ENCODE results near the gene CACTIN.
A peak's percentile ranks its signal among the peaks of the same experiment; 100 is the strongest.

Gene CACTIN

DNA sequence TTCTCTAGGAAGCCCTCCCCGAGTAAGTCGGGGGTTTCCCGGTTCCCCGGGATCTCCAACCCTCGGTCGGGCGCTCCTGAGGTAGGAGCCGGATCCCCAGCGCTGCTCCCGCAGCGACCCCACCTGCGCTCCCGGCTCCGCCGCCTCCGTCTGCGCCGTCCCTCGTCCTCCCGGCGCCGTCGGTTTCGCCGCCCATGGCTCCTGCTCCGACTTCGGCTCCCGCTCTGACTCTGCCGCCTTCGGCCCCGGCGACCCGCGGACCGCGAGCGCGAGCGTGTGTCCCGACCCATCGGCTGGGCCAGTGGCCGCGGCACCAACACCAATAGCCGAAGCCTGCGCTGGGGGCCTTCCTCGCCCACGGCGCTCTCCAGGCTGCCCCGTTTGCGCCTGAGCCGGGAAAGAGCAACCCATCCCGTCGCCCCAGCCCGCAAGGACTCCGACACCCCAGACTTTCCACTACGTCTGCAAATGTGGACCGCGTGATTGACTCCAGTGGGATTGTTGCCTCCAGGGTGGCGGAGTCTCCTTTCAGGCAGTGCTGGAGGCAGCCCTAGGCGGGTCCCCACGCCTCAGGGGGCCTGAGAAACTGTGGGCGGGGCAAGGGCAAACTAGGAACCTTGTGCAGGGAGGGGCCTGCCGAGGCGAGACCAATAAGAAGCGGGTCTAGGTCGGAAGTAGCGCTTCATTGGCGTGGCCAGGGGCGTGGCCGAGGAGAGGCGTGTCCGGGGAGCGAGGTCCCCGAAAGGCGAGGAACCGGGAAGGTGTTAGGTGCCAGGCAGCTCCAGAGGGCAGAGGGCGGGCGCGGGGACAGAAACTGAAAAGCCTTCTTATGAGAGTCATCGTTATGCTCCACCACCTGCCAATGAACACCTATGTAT is at the start of gene CACTIN:
Gene CACTIN, minus strand, starts transcription at position 318 of the 878 bp plus-strand sequence. Its CDS starts 28 bp downstream, at position 290.
- peak within 1 kb of the TSS; percentile 98 for H3K9ac ChIP-seq (ENCODE audit: low read depth, low read length)
- no peaks in the 10 kb centered on the region for H3K9me3 ChIP-seq (ENCODE audit: control insufficient read depth, insufficient read depth, low read length)
- H3K4me1 ChIP-seq (ENCODE audit: insufficient read depth, low read length) = no peaks in the 10 kb centered on the region
- H3K36me3 ChIP-seq (ENCODE audit: insufficient read depth, low read length) = no peaks in the 10 kb centered on the region; the same call in 1 of the 2 replicates

DNA sequence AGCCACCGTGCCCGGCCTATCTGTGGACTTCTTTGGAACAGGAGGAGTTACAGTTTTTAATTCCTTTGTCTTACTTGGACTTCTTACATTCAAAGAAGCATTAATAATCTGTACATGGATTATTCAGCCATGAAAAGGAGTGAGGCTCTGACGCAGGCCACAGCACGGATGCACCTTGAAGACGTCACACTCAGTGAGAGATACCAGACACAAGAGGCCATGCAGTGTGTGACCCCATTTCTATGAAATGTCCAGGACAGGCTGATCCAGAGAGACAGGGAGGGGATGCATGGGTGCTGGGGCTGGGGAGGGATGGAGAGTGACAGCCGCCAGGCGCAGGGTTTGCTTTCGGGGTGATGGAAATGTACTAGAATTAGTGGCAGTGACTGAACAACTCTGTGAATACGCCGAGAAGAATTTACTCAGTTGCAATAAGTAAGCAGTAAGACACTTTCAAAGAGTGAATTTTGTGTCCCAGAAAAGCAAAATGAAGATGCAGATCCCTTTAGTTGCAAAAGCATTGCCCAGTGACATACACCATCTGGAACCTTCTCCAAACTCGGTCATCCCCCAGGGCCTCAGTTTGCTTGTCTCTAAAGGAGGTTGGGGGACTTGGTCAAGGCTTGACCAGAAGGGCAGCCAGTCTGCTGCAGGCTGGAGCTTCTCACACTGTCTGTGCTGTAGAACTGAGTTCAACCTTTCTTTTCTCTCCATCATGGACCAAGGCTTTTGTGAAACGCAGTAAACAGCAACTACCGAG is 48.4 kb upstream of the CACTIN start:
- H3K9ac ChIP-seq (ENCODE audit: low read depth, low read length) = no peak overlapping the region
- H3K4me1 ChIP-seq (ENCODE audit: insufficient read depth, low read length) = peaks cover 21% of the 10 kb centered on the region; the same call in 1 of the 2 replicates
- H3K36me3 ChIP-seq (ENCODE audit: insufficient read depth, low read length) = no peaks in the 10 kb centered on the region
- H3K9me3 ChIP-seq (ENCODE audit: control insufficient read depth, insufficient read depth, low read length) = no peaks in the 10 kb centered on the region

DNA sequence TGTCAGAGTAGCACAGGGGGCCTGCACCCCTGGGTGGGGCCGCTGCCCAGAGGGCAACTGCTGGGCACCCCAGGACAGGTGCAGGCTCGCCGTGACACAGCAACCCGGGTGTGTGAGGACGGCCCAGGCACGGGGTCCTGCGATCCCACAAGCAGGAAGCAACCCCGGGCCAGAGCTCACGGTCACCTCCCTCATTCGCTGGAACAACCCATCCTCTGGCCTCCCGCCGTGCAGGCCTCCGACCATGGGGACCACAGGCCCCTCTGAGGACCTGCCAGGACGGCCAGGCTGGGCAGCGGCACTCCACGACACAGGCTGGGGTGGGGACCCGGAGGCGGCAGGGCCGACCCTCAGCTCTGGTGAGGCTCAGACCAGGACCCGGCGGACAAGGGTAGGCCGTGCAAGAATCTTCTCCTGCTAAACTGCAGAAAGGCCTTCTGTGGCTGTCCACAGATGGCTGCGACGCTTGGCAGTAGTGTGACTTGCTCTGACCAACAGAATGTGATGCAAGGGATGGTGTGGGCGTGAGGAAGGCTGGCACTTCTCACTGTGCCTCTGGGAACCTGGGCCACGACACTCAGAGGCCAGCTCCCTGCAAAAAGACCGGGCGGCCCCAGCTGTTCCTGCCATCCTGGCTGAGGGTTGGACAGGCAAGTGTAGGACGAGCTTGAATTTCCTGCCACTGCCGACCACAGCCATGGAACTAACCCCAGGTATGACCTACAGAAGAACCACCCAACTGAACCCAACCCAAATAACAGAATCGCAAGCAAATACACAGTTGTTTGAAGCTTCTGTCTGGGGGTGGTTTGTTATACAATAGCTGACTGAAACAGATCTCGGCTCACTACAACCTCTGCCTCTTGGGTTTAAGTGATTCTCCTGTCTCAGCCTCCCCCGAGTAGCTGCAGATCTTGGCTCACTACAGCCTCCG is 47.2 kb upstream of the CACTIN start:
- Histone ChIP-seq H3K9ac (ENCODE audit: low read depth, low read length) (no peak overlapping the region), H3K9me3 (ENCODE audit: control insufficient read depth, insufficient read depth, low read length) (no peaks in the 10 kb centered on the region), H3K4me1 (ENCODE audit: insufficient read depth, low read length) (peaks cover 28% of the 10 kb centered on the region; the same call in 1 of the 2 replicates), H3K36me3 (ENCODE audit: insufficient read depth, low read length) (no peaks in the 10 kb centered on the region)

DNA sequence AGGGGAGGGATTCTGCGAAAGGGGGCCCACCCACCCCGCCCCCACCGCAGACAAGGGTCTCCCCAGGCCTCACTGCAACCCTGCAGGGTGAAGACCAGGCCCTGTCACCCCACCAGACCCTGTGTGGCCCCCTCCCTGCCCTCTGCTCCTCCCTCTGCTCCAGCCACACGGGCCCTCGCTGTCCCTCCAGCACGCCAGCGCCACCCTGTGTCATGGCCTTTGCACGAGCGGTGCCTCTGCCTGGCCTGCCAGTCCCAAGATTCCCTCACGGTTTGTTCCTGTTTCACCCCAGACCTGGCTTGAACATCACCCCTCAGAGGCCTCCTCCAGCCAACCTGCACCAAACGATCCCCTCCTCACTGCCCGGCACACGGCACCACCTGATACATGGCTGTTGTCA is 46.4 kb upstream of the CACTIN start:
- peaks cover 28% of the 10 kb centered on the region; the same call in 1 of the 2 replicates for H3K4me1 ChIP-seq (ENCODE audit: insufficient read depth, low read length)
- H3K36me3 ChIP-seq (ENCODE audit: insufficient read depth, low read length) = no peaks in the 10 kb centered on the region
- no peak overlapping the region for H3K9ac ChIP-seq (ENCODE audit: low read depth, low read length)
- H3K9me3 ChIP-seq (ENCODE audit: control insufficient read depth, insufficient read depth, low read length) = no peaks in the 10 kb centered on the region

DNA sequence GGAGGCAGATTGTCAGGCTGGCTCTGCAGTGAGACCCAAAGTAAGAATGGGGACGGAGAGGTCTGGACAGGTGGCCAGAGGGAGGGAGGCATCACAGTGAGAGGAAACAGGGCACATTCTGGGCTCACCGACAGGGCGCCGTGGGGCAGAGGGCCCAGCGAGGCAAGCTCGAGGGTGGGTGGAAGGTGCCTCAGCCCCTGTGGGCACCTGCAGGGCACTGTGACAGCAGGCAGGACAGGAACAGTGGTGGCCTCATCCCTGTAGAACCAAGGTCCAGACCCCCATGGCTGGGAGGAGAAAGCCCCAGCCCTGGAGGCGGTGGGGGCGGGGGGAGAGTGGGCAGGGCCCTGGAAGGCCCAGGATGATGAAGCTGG is 46.0 kb upstream of the CACTIN start:
- Histone ChIP-seq H3K9me3 (ENCODE audit: control insufficient read depth, insufficient read depth, low read length) (no peaks in the 10 kb centered on the region), H3K36me3 (ENCODE audit: insufficient read depth, low read length) (no peaks in the 10 kb centered on the region), H3K4me1 (ENCODE audit: insufficient read depth, low read length) (peaks cover 28% of the 10 kb centered on the region; the same call in 1 of the 2 replicates), H3K9ac (ENCODE audit: low read depth, low read length) (no peak overlapping the region)

DNA sequence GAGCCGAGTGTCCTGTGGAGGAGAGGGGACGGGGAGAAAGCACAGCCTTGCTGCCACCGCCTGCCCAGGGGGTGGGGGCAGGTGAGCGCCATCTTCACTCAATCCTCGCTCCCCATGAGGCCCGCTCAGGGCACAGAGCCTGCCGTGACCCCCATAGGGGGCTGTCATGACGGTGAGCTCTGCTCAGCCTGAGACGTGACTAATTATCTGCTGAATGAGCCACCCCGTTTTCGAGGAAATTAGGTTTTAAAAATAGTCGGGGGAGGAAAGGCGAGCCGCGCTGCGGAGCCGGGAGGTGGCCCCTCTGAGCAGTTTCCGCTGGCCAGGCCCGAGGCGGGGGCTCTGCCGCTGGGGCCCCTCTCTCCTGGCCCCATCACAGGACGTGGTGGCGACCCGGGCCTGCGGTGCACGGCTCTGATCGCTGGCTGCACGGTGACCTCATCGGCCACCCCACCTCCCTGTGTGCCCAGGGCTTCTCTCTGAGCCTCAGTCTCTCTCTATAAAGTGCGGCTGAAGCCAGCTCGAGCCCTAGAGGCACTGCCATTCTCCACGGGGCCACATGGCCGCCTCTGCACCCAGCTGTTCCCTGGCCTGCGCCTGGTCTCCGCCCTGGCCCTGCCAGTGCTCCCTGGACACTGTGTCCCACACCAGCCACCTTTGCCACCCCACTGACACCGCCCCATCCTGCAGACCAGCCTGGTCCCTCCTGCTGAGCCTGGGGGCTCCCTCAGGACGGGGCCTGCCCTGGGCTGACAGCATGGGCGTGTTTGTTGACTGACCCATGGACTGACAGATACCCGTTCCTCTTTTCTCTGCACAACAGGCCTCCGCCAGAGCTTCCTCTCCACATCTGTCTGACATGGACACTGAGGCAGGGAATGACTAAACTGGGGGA is 45.3 kb upstream of the CACTIN start:
- Histone ChIP-seq H3K4me1 (ENCODE audit: insufficient read depth, low read length) (peaks cover 28% of the 10 kb centered on the region; the same call in 1 of the 2 replicates), H3K9me3 (ENCODE audit: control insufficient read depth, insufficient read depth, low read length) (no peaks in the 10 kb centered on the region), H3K9ac (ENCODE audit: low read depth, low read length) (no peak overlapping the region; the same call in 1 of the 2 replicates), H3K36me3 (ENCODE audit: insufficient read depth, low read length) (no peaks in the 10 kb centered on the region)

DNA sequence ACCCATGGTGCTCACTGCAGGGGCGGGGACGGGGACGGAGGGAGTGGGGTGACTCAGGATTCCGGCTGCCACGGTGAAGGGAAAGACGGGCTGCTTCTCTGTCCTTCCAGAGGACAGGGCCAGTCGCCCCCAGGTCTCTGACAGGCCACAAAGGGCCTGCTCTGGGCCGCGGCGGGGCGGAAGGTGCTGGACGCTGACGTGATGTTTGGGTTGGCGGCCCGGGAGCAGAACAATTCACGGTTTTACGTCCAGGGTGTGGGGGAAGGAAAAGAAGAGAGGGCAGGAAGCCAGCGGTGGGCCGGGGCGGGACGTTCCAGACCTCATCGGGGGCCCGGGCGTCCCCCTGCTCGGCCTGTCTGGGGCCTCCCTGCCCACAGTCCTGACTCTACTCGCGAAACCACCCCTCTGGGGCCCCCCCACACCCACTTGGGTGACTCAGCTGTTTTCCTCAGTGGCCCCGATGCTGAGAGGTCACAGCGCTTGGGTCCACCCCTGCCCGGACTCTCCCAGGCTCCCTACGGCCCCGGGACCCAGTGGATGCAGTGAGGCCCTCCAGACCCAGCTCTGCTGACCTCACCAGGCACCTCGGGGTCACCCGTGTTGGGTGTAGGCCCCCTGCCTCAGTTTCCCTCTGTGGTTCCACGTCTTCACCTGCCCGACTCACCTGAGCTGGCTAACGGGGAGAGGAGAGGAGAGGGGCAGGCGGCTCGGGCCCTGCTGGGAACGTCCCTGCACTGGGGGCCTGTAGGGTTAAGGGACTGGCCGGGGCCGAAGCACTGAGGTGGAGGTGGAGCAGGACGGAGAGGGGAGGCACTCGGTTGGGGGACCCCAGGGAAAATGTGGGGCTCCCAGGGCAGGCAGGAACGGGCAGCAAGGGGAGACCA is 44.4 kb upstream of the CACTIN start:
- Histone ChIP-seq H3K9ac (ENCODE audit: low read depth, low read length) (no peak overlapping the region; the same call in none of the 2 replicates), H3K4me1 (ENCODE audit: insufficient read depth, low read length) (peaks cover 28% of the 10 kb centered on the region; the same call in 1 of the 2 replicates), H3K9me3 (ENCODE audit: control insufficient read depth, insufficient read depth, low read length) (no peaks in the 10 kb centered on the region), H3K36me3 (ENCODE audit: insufficient read depth, low read length) (no peaks in the 10 kb centered on the region)

DNA sequence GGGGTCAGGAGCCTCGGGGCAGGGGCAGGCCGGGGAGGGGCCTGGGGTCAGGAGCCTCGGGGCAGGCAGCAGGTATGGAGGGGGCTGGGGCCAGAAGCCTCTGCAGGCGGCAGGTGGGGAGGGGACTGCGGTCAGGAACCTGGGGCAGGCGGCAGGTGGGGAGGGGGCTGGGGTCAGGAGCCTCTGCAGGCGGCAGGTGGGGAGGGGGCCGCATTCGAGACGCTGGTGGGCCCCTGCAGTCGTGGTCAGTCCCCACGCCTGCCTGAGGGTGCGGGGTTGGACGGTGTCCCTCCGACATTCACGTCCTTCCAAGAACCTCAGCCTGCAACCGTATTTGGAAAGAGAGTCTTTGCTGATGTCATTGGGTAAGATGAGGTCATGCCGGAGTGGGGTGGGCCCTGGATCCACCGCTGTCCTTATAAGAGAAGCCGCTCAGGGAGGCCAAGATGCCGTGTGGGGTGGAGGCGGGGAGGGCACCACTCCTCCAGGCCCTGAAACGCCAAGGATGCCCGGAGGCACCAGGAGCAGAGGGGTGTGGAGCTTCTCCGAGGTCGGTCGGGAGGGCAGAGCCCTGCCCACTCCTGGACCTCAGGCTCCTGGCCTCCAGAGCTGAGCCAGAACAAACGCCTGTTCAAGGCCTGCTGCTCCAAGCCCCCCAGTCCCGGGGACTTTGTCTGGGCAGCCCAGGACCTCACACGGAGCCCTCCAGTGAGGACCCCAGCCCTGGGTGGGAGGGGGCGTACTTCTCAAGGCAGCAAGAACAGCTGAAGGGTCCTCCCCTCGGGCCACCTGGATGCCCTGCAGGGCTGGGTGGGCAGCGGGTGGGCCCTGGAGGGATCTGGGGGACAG is 43.6 kb upstream of the CACTIN start:
- Histone ChIP-seq H3K9me3 (ENCODE audit: control insufficient read depth, insufficient read depth, low read length) (no peaks in the 10 kb centered on the region), H3K4me1 (ENCODE audit: insufficient read depth, low read length) (peaks cover 28% of the 10 kb centered on the region; the same call in 1 of the 2 replicates), H3K36me3 (ENCODE audit: insufficient read depth, low read length) (no peaks in the 10 kb centered on the region), H3K9ac (ENCODE audit: low read depth, low read length) (peak overlapping the region; percentile 28; the same call in 1 of the 2 replicates)

DNA sequence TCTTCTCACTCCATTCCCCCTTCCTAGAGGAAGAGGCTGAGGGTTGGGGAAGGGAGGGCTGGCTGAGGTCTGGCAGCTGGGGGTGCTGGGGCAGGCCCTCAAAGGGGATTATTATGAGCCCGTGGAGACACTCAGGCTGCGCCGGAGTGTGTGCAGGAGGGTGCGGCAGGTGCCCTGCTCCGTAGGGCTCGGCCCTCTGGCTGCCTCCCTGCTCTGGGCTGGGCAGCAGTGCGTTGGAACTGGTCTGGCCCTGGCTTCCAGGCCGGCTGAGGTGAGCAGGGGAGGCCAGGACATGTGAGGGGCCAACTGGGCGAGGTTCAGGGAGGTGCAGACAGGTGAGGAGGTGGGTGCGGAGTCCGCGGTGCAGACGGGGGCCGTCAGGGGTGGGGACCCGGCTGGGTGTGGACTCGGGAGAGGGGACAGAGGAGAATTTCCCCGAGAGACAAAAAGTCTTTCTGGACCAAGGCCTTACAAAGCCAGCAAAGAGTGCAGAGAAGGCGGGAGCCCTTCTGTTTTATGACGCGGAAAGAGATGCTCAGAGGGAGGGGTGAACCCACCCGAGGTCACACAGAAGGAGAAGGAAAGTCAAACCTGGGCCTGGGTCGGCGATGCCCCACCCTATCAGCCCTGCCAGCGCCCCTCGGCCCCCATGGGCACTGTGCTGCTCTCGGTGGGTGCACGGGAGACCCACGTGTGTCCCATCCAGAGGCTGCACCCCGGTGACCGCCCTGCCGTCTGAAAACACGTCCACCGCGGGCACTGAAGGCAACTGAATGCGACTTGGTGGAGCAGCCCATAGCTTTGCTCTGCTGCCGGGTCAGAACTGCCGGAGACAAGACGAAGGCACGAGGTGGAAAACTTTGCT is 42.7 kb upstream of the CACTIN start:
- peaks cover 28% of the 10 kb centered on the region; the same call in 1 of the 2 replicates for H3K4me1 ChIP-seq (ENCODE audit: insufficient read depth, low read length)

DNA sequence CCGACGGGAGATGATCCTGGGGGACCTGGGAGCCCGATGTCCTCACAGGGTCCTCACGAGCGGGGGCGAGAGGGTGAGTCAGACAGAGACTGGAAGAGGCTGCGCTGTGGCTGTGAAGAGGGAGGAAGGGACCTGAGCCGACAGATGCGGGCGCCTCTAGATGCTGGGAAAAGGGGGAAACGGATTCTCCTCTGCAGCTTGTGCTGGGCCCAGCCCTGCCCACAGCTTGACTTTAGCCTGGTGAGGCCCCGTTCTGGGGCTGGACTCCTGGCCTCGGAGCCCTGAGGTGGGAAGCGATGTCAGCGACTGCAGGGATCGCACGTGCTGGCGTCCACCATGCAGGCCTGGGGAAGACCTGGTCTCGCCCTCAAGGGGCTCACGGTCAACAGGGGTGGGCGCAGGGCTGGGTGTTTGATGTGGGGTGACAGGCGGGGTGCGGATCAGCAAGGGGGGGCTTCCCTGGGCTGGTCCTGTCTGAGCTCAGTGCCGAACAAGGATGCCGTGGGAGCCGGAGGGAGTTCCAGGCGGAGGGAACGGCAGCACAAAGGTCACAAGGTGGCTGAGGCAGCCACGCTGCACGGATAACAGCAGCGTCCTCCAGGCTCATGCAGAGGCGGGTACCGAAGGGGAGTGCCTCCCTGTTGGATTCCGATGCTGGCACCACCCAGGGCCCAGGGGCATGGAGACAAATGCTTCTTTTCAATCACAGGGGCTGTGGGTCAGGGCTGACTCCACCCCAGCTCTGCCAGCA is 41.9 kb upstream of the CACTIN start:
- Histone ChIP-seq H3K36me3 (ENCODE audit: insufficient read depth, low read length) (0 out of 2 replicates have a peak, but pooled peaks cover under 1% of the 10 kb centered on the region), H3K4me1 (ENCODE audit: insufficient read depth, low read length) (peaks cover 28% of the 10 kb centered on the region; the same call in 1 of the 2 replicates), H3K9me3 (ENCODE audit: control insufficient read depth, insufficient read depth, low read length) (no peaks in the 10 kb centered on the region), H3K9ac (ENCODE audit: low read depth, low read length) (no peak overlapping the region)

More for the DNA sequence above, 42.7 kb upstream of the CACTIN start:
- no peak overlapping the region for H3K9ac ChIP-seq (ENCODE audit: low read depth, low read length)
- H3K9me3 ChIP-seq (ENCODE audit: control insufficient read depth, insufficient read depth, low read length) = no peaks in the 10 kb centered on the region
- H3K36me3 ChIP-seq (ENCODE audit: insufficient read depth, low read length) = no peaks in the 10 kb centered on the region

Data from ES-I3 (cell line).